Measurements from ENCODE around the gene SPRR5.

SPRR5 gene

DNA sequence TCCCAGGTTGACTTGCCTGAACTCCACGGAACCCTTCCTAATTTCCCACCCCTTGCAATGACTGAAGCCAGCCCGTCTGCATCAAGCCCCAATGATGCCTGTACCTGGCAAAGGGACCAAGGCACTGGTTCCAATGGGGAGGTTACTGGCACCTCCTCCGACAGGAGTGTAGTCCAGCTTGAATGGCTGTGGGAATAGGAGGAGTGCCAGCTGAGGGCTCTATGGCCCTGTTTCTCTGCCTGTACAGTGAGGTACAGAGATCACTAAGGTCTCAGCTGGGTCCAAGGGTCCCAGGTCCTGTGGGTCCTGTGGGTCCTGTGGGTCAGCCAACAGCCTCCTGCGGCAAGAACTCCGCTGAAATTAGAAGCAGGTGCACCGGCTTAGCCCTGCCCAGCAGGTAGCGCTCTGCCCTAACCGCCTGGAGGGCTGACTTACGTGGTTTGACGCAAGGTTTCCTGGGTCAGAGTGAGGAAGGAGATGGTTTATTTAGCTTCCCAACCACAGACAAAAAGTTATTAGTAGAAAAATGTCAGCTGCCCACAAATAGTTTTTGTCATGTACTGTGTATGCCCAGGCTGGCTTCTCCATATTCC lies 13.5 kb downstream of the SPRR5 start:
- 55% methylated on average over 5 of the region's 10 CpGs for WGBS (ENCODE audit: insufficient coverage)
- POLR2A ChIA-PET = no interaction called here
- DNase-seq = peak in 2 of 3 donors; percentile 4 to 8
- H3K9me3 ChIP-seq (ENCODE audit: control extremely low read depth in 1 of 5, control insufficient read depth in 4 of 5, insufficient read depth in 2 of 5, low read depth in 1 of 5, low read length in 4 of 5) = peaks cover 0 to 1% (median 0%) of the 10 kb centered on the region in 5 experiments
- H3K36me3 ChIP-seq (ENCODE audit: control insufficient read depth in 4 of 4, insufficient read depth in 4 of 4, low read length in 3 of 4) = no peaks in the 10 kb centered on the region
- H3K27me3 ChIP-seq (replicated peaks in 2 of 5; ENCODE audit: control insufficient read depth in 4 of 5, insufficient read depth in 5 of 5, low read length in 4 of 5) = peaks cover 0 to 7% (median 2%) of the 10 kb centered on the region in 5 experiments
- no peak overlapping the region for H3K27ac ChIP-seq (ENCODE audit: insufficient read depth in 1 of 2, low read depth in 1 of 2, low read length in 2 of 2, poor library complexity in 1 of 2, severe bottlenecking in 2 of 2)
- CTCF ChIA-PET = no interaction called here
- H3K4me1 ChIP-seq (ENCODE audit: control extremely low read depth in 1 of 4, control insufficient read depth in 4 of 4, insufficient read depth in 4 of 4, low read length in 3 of 4) = no peaks in the 10 kb centered on the region
- no peak overlapping the region for H3K4me3 ChIP-seq (ENCODE audit: control insufficient read depth in 1 of 7, extremely low read depth in 1 of 7, insufficient read depth in 4 of 7, low read depth in 2 of 7, low read length in 6 of 7)

DNA sequence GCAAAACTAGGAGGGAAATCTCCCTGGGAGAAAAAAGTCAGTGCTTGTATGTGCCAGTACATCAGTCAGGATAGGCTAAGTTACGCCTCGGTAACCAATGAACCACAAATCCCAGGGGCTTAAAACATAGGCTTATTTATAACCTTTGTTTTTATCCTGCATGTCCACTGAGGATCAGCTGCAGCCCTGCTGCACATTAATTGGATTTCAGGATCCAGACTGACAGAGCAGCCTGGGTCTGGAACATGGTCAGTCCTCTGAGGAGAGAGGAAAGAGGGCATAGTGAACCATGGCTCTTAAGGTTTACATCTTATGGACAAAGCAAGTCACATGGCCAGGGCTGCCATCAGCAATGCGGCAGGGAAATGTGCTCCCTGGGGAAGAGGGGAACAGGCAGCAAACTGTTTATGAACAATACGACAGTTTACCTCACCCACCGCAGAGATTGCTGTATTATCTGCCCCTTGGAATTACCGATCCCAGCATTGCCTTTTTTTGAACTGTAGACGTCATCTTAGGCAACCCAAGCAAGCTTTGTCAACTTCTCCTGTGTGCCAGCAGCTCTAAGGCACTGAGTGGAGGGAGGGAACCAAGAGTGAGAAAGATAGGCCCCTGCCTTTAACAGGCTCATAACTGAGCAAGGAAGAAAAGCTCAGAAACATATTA lies 14.4 kb downstream of the SPRR5 start:
- peak in 2 of 3 donors; percentile 3 to 5 for DNase-seq
- WGBS (ENCODE audit: insufficient coverage) = 93% methylated on average over 7 of the region's 7 CpGs
- H3K9me3 ChIP-seq (ENCODE audit: control extremely low read depth in 1 of 5, control insufficient read depth in 4 of 5, insufficient read depth in 2 of 5, low read depth in 1 of 5, low read length in 4 of 5) = peaks cover 0 to 1% (median 0%) of the 10 kb centered on the region in 5 experiments
- ChIA-PET CTCF (no interaction called here), POLR2A (no interaction called here)
- H3K27me3 ChIP-seq (replicated peaks in 2 of 5; ENCODE audit: control insufficient read depth in 4 of 5, insufficient read depth in 5 of 5, low read length in 4 of 5) = peaks cover 0 to 11% (median 2%) of the 10 kb centered on the region in 5 experiments
- no peaks in the 10 kb centered on the region for H3K4me1 ChIP-seq (ENCODE audit: control extremely low read depth in 1 of 4, control insufficient read depth in 4 of 4, insufficient read depth in 4 of 4, low read length in 3 of 4)
- H3K27ac ChIP-seq (ENCODE audit: insufficient read depth in 1 of 2, low read depth in 1 of 2, low read length in 2 of 2, poor library complexity in 1 of 2, severe bottlenecking in 2 of 2) = no peak overlapping the region
- H3K4me3 ChIP-seq (ENCODE audit: control insufficient read depth in 1 of 7, extremely low read depth in 1 of 7, insufficient read depth in 4 of 7, low read depth in 2 of 7, low read length in 6 of 7) = no peak overlapping the region
- H3K36me3 ChIP-seq (ENCODE audit: control insufficient read depth in 4 of 4, insufficient read depth in 4 of 4, low read length in 3 of 4) = no peaks in the 10 kb centered on the region

- ChIA-PET CTCF (interaction anchor here (0.9 kb wide), 1 partner anchor 10 kb away, joined by 3 read pairs; no protein-coding TSS in a partner anchor), POLR2A (no interaction called here)
- H3K36me3 ChIP-seq (ENCODE audit: control insufficient read depth in 4 of 4, insufficient read depth in 4 of 4, low read length in 3 of 4) = no peaks in the 10 kb centered on the region
- H3K4me3 ChIP-seq (ENCODE audit: control insufficient read depth in 1 of 7, extremely low read depth in 1 of 7, insufficient read depth in 4 of 7, low read depth in 2 of 7, low read length in 6 of 7) = no peak overlapping the region
- DNase-seq = no peak
- H3K27ac ChIP-seq (ENCODE audit: insufficient read depth in 1 of 2, low read depth in 1 of 2, low read length in 2 of 2, poor library complexity in 1 of 2, severe bottlenecking in 2 of 2) = no peak overlapping the region
- 94% methylated on average over 2 of the region's 2 CpGs for WGBS (ENCODE audit: insufficient coverage)
- H3K9me3 ChIP-seq (ENCODE audit: control extremely low read depth in 1 of 5, control insufficient read depth in 4 of 5, insufficient read depth in 2 of 5, low read depth in 1 of 5, low read length in 4 of 5) = no peaks in the 10 kb centered on the region
- no peaks in the 10 kb centered on the region for H3K4me1 ChIP-seq (ENCODE audit: control extremely low read depth in 1 of 4, control insufficient read depth in 4 of 4, insufficient read depth in 4 of 4, low read length in 3 of 4)
- peaks cover 0 to 15% (median 2%) of the 10 kb centered on the region in 5 experiments for H3K27me3 ChIP-seq (replicated peaks in 2 of 5; ENCODE audit: control insufficient read depth in 4 of 5, insufficient read depth in 5 of 5, low read length in 4 of 5)
Measured at GRCh38 chr1:152962876-152963415, 15.9 kb downstream of the SPRR5 start.

- WGBS (ENCODE audit: insufficient coverage) = 67% methylated on average over 1 of the region's 1 CpG
- no peaks in the 10 kb centered on the region for H3K9me3 ChIP-seq (ENCODE audit: control extremely low read depth in 1 of 5, control insufficient read depth in 4 of 5, insufficient read depth in 2 of 5, low read depth in 1 of 5, low read length in 4 of 5)
- no peaks in the 10 kb centered on the region for H3K4me1 ChIP-seq (ENCODE audit: control extremely low read depth in 1 of 4, control insufficient read depth in 4 of 4, insufficient read depth in 4 of 4, low read length in 3 of 4)
- no peak overlapping the region for H3K4me3 ChIP-seq (ENCODE audit: control insufficient read depth in 1 of 7, extremely low read depth in 1 of 7, insufficient read depth in 4 of 7, low read depth in 2 of 7, low read length in 6 of 7)
- no peak overlapping the region for H3K27ac ChIP-seq (ENCODE audit: insufficient read depth in 1 of 2, low read depth in 1 of 2, low read length in 2 of 2, poor library complexity in 1 of 2, severe bottlenecking in 2 of 2)
- POLR2A ChIA-PET = no interaction called here
- no peaks in the 10 kb centered on the region for H3K36me3 ChIP-seq (ENCODE audit: control insufficient read depth in 4 of 4, insufficient read depth in 4 of 4, low read length in 3 of 4)
- DNase-seq = no peak
- peaks cover 0 to 19% (median 2%) of the 10 kb centered on the region in 5 experiments for H3K27me3 ChIP-seq (replicated peaks in 2 of 5; ENCODE audit: control insufficient read depth in 4 of 5, insufficient read depth in 5 of 5, low read length in 4 of 5)
- CTCF ChIA-PET = no interaction called here
Measured at GRCh38 chr1:152964536-152964935, 17.5 kb downstream of the SPRR5 start.

DNA sequence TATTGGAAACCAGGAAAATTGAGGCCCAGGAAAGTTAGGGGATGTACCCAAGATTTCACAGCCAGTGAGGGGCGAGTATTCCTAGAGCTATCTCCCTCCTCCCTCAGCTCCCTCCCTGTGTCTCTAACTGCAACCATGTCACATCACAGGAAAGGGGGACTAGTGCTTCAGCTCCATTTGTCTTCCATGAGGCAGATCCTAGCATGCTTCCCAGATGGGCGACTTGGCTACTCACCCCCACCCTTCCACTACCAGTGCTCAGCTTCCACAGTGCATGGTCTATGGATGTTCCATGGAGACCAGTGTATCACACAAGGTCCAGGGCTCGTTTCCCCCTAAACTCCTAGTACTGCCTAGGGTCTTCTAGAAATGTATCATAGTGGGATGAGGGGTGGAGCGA lies 18.8 kb downstream of the SPRR5 start:
- ChIA-PET CTCF (no interaction called here), POLR2A (no interaction called here)
- no peak for DNase-seq
- no peaks in the 10 kb centered on the region for H3K4me1 ChIP-seq (ENCODE audit: control extremely low read depth in 1 of 4, control insufficient read depth in 4 of 4, insufficient read depth in 4 of 4, low read length in 3 of 4)
- WGBS (ENCODE audit: insufficient coverage) = 100% methylated on average over 2 of the region's 4 CpGs
- no peak overlapping the region for H3K27ac ChIP-seq (ENCODE audit: insufficient read depth in 1 of 2, low read depth in 1 of 2, low read length in 2 of 2, poor library complexity in 1 of 2, severe bottlenecking in 2 of 2)
- no peaks in the 10 kb centered on the region for H3K9me3 ChIP-seq (ENCODE audit: control extremely low read depth in 1 of 5, control insufficient read depth in 4 of 5, insufficient read depth in 2 of 5, low read depth in 1 of 5, low read length in 4 of 5)
- H3K27me3 ChIP-seq (replicated peaks in 2 of 5; ENCODE audit: control insufficient read depth in 4 of 5, insufficient read depth in 5 of 5, low read length in 4 of 5) = peaks cover 0 to 16% (median 2%) of the 10 kb centered on the region in 5 experiments
- H3K36me3 ChIP-seq (ENCODE audit: control insufficient read depth in 4 of 4, insufficient read depth in 4 of 4, low read length in 3 of 4) = no peaks in the 10 kb centered on the region
- H3K4me3 ChIP-seq (ENCODE audit: control insufficient read depth in 1 of 7, extremely low read depth in 1 of 7, insufficient read depth in 4 of 7, low read depth in 2 of 7, low read length in 6 of 7) = no peak overlapping the region

- Histone ChIP-seq H3K27ac (ENCODE audit: insufficient read depth in 1 of 2, low read depth in 1 of 2, low read length in 2 of 2, poor library complexity in 1 of 2, severe bottlenecking in 2 of 2) (no peak overlapping the region), H3K9me3 (ENCODE audit: control extremely low read depth in 1 of 5, control insufficient read depth in 4 of 5, insufficient read depth in 2 of 5, low read depth in 1 of 5, low read length in 4 of 5) (no peaks in the 10 kb centered on the region), H3K4me1 (ENCODE audit: control extremely low read depth in 1 of 4, control insufficient read depth in 4 of 4, insufficient read depth in 4 of 4, low read length in 3 of 4) (no peaks in the 10 kb centered on the region), H3K4me3 (ENCODE audit: control insufficient read depth in 1 of 7, extremely low read depth in 1 of 7, insufficient read depth in 4 of 7, low read depth in 2 of 7, low read length in 6 of 7) (no peak overlapping the region), H3K27me3 (replicated peaks in 2 of 5; ENCODE audit: control insufficient read depth in 4 of 5, insufficient read depth in 5 of 5, low read length in 4 of 5) (peaks cover 0 to 16% (median 0%) of the 10 kb centered on the region in 5 experiments), H3K36me3 (ENCODE audit: control insufficient read depth in 4 of 4, insufficient read depth in 4 of 4, low read length in 3 of 4) (no peaks in the 10 kb centered on the region)
- DNase-seq = no peak
- POLR2A ChIA-PET = no interaction called here
- CTCF ChIA-PET = no interaction called here
- WGBS (ENCODE audit: insufficient coverage) = 94% methylated on average over 5 of the region's 7 CpGs
Measured at GRCh38 chr1:152967201-152967600, 20.2 kb downstream of the SPRR5 start.

DNA sequence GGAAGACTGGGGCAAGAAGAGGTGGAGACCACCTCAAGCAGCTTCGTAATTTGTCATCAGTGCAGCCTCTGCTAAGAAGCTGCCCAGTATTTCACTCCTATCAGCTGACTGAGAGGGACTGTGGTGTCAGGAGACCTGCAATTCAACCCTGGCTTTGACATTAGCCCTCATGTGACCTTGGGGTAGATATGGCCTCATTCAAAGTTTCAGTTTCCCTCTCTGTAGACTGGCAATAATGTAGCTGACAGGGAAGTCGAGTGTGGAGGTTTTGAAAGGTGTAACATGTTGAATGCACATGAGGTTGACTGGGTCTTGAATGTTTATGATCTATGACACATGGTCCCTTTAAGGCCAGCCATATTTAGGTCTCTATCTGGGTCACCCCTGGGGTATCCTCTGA lies 21.2 kb downstream of the SPRR5 start:
- DNase-seq = no peak
- CTCF ChIA-PET = no interaction called here
- H3K27me3 ChIP-seq (replicated peaks in 2 of 5; ENCODE audit: control insufficient read depth in 4 of 5, insufficient read depth in 5 of 5, low read length in 4 of 5) = peaks cover 0 to 16% (median 0%) of the 10 kb centered on the region in 5 experiments

More for the DNA sequence above, 21.2 kb downstream of the SPRR5 start:
- no peaks in the 10 kb centered on the region for H3K36me3 ChIP-seq (ENCODE audit: control insufficient read depth in 4 of 4, insufficient read depth in 4 of 4, low read length in 3 of 4)
- WGBS (ENCODE audit: insufficient coverage) = 100% methylated on average over 1 of the region's 2 CpGs
- H3K9me3 ChIP-seq (ENCODE audit: control extremely low read depth in 1 of 5, control insufficient read depth in 4 of 5, insufficient read depth in 2 of 5, low read depth in 1 of 5, low read length in 4 of 5) = no peaks in the 10 kb centered on the region
- H3K27ac ChIP-seq (ENCODE audit: insufficient read depth in 1 of 2, low read depth in 1 of 2, low read length in 2 of 2, poor library complexity in 1 of 2, severe bottlenecking in 2 of 2) = no peak overlapping the region
- H3K4me1 ChIP-seq (ENCODE audit: control extremely low read depth in 1 of 4, control insufficient read depth in 4 of 4, insufficient read depth in 4 of 4, low read length in 3 of 4) = no peaks in the 10 kb centered on the region
- POLR2A ChIA-PET = no interaction called here
- H3K4me3 ChIP-seq (ENCODE audit: control insufficient read depth in 1 of 7, extremely low read depth in 1 of 7, insufficient read depth in 4 of 7, low read depth in 2 of 7, low read length in 6 of 7) = no peak overlapping the region

All from common myeloid progenitor, CD34-positive (primary cell).